Measurements from ENCODE around the gene GRAP2. TPM values are rescaled to one million over a fixed set of nuclear protein-coding genes. Genes with fewer than 3 reads are reported as not detected.

Gene GRAP2
- 10 to 100 TPM in 1 of 4 donors, 1 to 10 TPM in 2, under 1 TPM in 1; 0.76 to 11.1 (median 1.1) TPM for total RNA-seq

DNA sequence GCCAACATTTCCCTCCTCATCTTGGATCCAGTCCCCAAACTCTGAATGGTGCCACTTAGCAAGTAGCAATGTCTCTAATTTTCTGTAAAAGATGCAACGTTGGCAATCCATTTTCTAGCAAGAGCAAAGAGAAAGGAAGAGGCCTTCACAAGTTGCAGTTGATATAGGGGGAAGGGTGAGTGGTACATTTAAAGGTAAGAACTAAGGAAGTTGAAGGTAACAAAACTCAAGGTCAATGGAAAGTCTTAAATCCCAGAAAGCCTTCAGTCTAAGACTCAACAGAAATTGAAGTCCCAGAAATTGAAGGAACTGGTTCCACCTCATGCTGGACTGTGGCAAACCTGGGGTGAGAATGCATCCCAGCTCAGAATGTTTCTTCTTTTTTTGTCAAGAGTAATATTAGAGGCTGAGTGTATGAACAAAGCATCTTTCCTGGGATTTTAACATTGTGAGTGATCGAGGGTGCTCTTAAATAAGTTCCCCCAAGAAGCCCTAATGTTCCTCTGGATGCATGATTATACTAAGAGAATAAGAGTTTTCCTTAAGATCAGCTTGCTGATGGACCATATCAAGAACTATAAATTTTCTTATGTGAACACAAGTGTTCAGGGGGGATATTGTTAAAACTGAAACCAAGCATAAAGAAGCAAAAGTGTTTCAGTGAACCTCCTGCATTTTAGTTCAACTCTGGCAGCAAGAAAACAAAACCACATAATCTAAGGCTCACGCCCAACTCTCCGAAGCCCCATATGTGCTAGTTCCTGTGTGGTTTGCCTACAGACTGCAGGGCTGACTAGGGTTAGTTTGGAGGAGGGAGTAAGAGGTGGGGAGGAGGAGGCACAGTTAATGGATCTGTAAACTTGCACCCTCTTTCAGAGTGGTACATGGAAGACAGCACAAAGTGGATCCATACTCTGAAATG is at the start of gene GRAP2:
Gene GRAP2 (plus strand): TSS at position 779 of the 922 bp plus-strand sequence. CDS start 46,023 bp downstream, outside the sequence.
- peak in 1 of 4 donors; percentile 60 for TF ChIP-seq POLR2A (IDR thresholded peaks at IDR 0.05)
- TF ChIP-seq, protein P1, sequence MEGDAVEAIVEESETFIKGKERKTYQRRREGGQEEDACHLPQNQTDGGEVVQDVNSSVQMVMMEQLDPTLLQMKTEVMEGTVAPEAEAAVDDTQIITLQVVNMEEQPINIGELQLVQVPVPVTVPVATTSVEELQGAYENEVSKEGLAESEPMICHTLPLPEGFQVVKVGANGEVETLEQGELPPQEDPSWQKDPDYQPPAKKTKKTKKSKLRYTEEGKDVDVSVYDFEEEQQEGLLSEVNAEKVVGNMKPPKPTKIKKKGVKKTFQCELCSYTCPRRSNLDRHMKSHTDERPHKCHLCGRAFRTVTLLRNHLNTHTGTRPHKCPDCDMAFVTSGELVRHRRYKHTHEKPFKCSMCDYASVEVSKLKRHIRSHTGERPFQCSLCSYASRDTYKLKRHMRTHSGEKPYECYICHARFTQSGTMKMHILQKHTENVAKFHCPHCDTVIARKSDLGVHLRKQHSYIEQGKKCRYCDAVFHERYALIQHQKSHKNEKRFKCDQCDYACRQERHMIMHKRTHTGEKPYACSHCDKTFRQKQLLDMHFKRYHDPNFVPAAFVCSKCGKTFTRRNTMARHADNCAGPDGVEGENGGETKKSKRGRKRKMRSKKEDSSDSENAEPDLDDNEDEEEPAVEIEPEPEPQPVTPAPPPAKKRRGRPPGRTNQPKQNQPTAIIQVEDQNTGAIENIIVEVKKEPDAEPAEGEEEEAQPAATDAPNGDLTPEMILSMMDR (IDR thresholded peaks at IDR 0.05), result no peak
- Histone ChIP-seq H3K4me1 (no peaks in the 10 kb centered on the region), H3K36me3 (no peaks in the 10 kb centered on the region), H3K27ac (peak within 1 kb of the TSS in 3 of 4 donors; percentile 3 to 23 (median 14)), H3K27me3 (no peaks in the 10 kb centered on the region), H3K9me3 (no peaks in the 10 kb centered on the region), H3K4me3 (peak within 1 kb of the TSS; percentile 2 to 46 (median 14))
- WGBS, 2 donors, result 56 to 82% methylated on average over 4 of the region's 4 CpGs
- intact Hi-C loops (cut with DNase I), result no loop called here
- DNase-seq, result no peak

DNA sequence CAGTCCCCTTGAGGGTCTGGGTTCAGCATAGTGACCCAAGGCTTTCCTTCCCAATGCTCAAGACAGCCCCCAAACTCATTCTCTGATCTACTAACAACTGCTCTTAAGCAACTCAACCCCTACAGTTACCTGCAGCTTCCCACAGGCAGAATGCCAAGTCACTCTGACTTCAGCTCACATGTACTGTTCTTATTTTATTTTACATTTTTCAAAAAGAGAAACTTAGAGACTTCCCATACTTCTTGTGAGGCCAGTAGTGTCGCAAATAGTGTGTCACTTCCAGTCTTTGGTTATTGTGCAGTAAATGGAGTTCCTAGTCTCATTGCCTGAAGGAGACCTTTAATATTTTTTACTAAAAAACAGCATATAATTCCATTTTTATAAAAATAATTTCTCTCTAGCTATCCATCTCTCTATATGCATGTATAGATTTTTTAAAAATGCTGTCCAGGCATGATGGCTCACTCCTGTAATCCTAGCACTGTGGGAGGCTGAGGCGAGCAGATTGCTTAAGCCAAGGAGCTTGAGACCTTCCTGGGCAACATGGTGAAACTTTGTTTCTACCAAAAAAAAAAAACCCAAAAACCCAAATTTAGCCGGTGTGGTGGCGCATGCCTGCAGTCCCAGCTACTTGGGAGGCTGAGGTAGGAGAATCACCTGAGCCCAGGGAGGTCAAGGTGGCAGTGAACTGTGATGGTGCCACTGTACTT is 49.1 kb upstream of the GRAP2 start:
- no peaks in the 10 kb centered on the region for H3K4me1 ChIP-seq
- intact Hi-C loops (cut with DNase I), result no loop called here
- DNase-seq, result no peak
- H3K9me3 ChIP-seq, result no peaks in the 10 kb centered on the region
- no peak overlapping the region for H3K27ac ChIP-seq
- 83 to 96% methylated on average over 3 to 4 of the region's 4 CpGs for WGBS, 2 donors
- no peak overlapping the region for H3K4me3 ChIP-seq
- no peaks in the 10 kb centered on the region for H3K36me3 ChIP-seq
- peaks cover 0 to 21% (median 0%) of the 10 kb centered on the region in 4 donors for H3K27me3 ChIP-seq
- TF ChIP-seq POLR2A (IDR thresholded peaks at IDR 0.05), result no peak
- TF ChIP-seq, protein P1 (IDR thresholded peaks at IDR 0.05), result no peak

- DNase-seq, result no peak
- intact Hi-C loops (cut with DNase I), result no loop called here
These were observed 48.1 kb upstream of the GRAP2 start for GRCh38 chr22:39852799-39853198.

DNA sequence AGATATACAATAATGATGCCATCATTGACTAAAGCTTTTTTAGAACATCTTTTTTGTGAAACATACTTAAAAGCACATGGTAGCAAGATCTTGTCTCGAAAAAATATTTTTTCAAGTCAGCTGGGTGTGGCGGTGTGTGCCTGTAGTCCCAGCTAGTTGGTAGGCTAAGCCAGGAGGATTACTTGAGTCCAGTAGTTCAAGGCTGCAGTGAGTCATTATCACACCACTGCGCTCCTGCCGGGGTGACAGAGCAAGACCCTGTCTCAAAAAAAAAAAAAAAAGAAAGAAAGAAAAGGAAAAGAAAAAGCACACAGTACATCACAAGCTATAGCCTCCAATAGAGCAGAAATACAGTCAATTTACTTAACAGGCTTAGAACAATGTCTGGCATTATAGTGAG is 44.3 kb upstream of the GRAP2 start:
- 80 to 89% methylated on average over 4 of the region's 4 CpGs for WGBS, 2 donors
- H3K9me3 ChIP-seq, result no peaks in the 10 kb centered on the region
- no peak for DNase-seq
- no peaks in the 10 kb centered on the region for H3K36me3 ChIP-seq
- H3K27ac ChIP-seq, result no peak overlapping the region
- no peak overlapping the region for H3K4me3 ChIP-seq
- TF ChIP-seq, protein P1 (IDR thresholded peaks at IDR 0.05), result no peak
- TF ChIP-seq POLR2A (IDR thresholded peaks at IDR 0.05), result no peak
- intact Hi-C loops (cut with DNase I), result no loop called here
- H3K4me1 ChIP-seq, result no peaks in the 10 kb centered on the region
- H3K27me3 ChIP-seq, result peaks cover 0 to 31% (median 0%) of the 10 kb centered on the region in 4 donors

More at GRCh38 chr22:39852799-39853198, 48.1 kb upstream of the GRAP2 start:
- Histone ChIP-seq H3K4me3 (no peak overlapping the region), H3K4me1 (no peaks in the 10 kb centered on the region), H3K27me3 (peaks cover 0 to 21% (median 0%) of the 10 kb centered on the region in 4 donors), H3K36me3 (no peaks in the 10 kb centered on the region), H3K27ac (no peak overlapping the region), H3K9me3 (no peaks in the 10 kb centered on the region)
- TF ChIP-seq POLR2A (IDR thresholded peaks at IDR 0.05), result no peak
- TF ChIP-seq, protein P1 (IDR thresholded peaks at IDR 0.05), result no peak
- WGBS, 2 donors, result 62 to 63% methylated on average over 2 of the region's 2 CpGs
